OCI-LY7 (cell line): ENCODE data around the gene AKAP13.

Source experiments
- EZH2phosphoT487 ChIP-seq: fragments of 200-600 bp; sonication (generic); IDR thresholded peaks from 2 replicates; pipeline ENCODE4 v1.6.1; 2018; ENCODE audit warnings: low read depth, borderline replicate concordance, mild to moderate bottlenecking, mixed run types, antibody characterized with exemption, low read length, moderate library complexity, mixed read lengths
- TF ChIP-seq, protein P1 (sequence below): fragments of 200-600 bp; sonication (generic); conservative IDR thresholded peaks from 2 replicates; pipeline ENCODE4 v1.5.1; 2014; ENCODE audit warnings: mild to moderate bottlenecking, antibody characterized with exemption, low read length, moderate library complexity, mixed read lengths

DNA sequence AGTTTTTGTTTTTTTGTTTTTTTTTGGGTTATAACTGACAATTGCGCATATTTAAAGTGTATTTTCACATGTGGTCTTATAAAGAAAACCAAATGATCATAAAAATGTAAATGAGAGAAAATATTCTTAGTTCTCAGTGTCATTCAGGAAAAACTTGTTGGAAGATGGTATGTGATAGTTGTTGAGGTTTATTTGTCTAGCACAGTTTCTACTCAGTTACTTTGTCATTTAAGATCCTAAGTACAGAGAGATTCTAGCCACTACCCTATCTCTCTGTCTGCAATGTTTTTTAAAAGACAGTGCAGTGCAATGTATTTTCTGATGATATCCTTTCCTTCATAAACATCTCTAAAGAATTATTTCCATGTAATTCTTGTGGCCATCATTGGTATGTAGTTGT lies 46.1 kb downstream of the AKAP13 start:
- TF ChIP-seq, protein P1, sequence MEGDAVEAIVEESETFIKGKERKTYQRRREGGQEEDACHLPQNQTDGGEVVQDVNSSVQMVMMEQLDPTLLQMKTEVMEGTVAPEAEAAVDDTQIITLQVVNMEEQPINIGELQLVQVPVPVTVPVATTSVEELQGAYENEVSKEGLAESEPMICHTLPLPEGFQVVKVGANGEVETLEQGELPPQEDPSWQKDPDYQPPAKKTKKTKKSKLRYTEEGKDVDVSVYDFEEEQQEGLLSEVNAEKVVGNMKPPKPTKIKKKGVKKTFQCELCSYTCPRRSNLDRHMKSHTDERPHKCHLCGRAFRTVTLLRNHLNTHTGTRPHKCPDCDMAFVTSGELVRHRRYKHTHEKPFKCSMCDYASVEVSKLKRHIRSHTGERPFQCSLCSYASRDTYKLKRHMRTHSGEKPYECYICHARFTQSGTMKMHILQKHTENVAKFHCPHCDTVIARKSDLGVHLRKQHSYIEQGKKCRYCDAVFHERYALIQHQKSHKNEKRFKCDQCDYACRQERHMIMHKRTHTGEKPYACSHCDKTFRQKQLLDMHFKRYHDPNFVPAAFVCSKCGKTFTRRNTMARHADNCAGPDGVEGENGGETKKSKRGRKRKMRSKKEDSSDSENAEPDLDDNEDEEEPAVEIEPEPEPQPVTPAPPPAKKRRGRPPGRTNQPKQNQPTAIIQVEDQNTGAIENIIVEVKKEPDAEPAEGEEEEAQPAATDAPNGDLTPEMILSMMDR = no peak
- no peak for TF ChIP-seq EZH2phosphoT487
